HEK293 (cell line): ENCODE data around the gene SPIRE1.

ENCODE experiments used
- CTCF ChIP-seq: fragments of 450-650 bp; formaldehyde crosslinking; IDR thresholded peaks from 2 replicates; pipeline ENCODE4 v1.5.1; 2016; ENCODE audit warnings: missing biosample characterization, missing genetic modification characterization
- GLI4 ChIP-seq: fragments of 450-650 bp; formaldehyde crosslinking; IDR thresholded peaks from 2 replicates; pipeline ENCODE4 v1.5.1; 2016; ENCODE audit warnings: missing biosample characterization, missing genetic modification characterization
- MYNN ChIP-seq: fragments of 450-650 bp; formaldehyde crosslinking; IDR thresholded peaks from 2 replicates; pipeline ENCODE4 v1.5.1; 2016; ENCODE audit warnings: missing biosample characterization, missing genetic modification characterization, borderline replicate concordance
- PATZ1 ChIP-seq: fragments of 450-650 bp; formaldehyde crosslinking; IDR thresholded peaks from 2 replicates; pipeline ENCODE4 v1.5.1; 2016; ENCODE audit warnings: missing biosample characterization, missing genetic modification characterization
- REST ChIP-seq: fragments of 450-650 bp; formaldehyde crosslinking; IDR thresholded peaks from 2 replicates; pipeline ENCODE4 v1.5.1; 2016; ENCODE audit warnings: missing biosample characterization, missing genetic modification characterization
- ZNF121 ChIP-seq: fragments of 450-650 bp; formaldehyde crosslinking; IDR thresholded peaks from 2 replicates; pipeline ENCODE4 v1.5.1; 2016; ENCODE audit warnings: missing biosample characterization, missing genetic modification characterization
- ZNF146 ChIP-seq: fragments of 450-650 bp; formaldehyde crosslinking; IDR thresholded peaks from 2 replicates; pipeline ENCODE4 v1.5.1; 2016; ENCODE audit warnings: missing biosample characterization, missing genetic modification characterization
- ZNF23 ChIP-seq: fragments of 450-650 bp; formaldehyde crosslinking; IDR thresholded peaks from 2 replicates; pipeline ENCODE4 v1.5.1; 2016; ENCODE audit warnings: missing biosample characterization, missing genetic modification characterization, borderline replicate concordance
- ZNF274 ChIP-seq, 2 experiments: fragments of 200-500 bp in 1 of 2; fragments of 450-650 bp in 1 of 2; sonication (Bioruptor generic) in 1 of 2; formaldehyde crosslinking in 1 of 2; IDR thresholded peaks; 2 replicates each; pipeline versions ENCODE4 v1.5.1 to v1.6.1; 2014 to 2016; ENCODE audit warnings: borderline replicate concordance in 1 of 2, inconsistent platforms in 1 of 2, low read length in 1 of 2, missing biosample characterization in 1 of 2, missing genetic modification characterization in 1 of 2
- ZNF324 ChIP-seq: fragments of 450-650 bp; formaldehyde crosslinking; IDR thresholded peaks from 2 replicates; pipeline ENCODE4 v1.5.1; 2016; ENCODE audit warnings: missing biosample characterization, missing genetic modification characterization
- ZNF394 ChIP-seq: fragments of 450-650 bp; formaldehyde crosslinking; IDR thresholded peaks from 2 replicates; pipeline ENCODE4 v1.5.1; 2016; ENCODE audit warnings: missing biosample characterization, missing genetic modification characterization, mild to moderate bottlenecking, moderate library complexity, borderline replicate concordance
- ZNF768 ChIP-seq: fragments of 450-650 bp; formaldehyde crosslinking; IDR thresholded peaks from 2 replicates; pipeline ENCODE4 v1.5.1; 2018; ENCODE audit warnings: missing biosample characterization, mild to moderate bottlenecking, missing genetic modification characterization

DNA sequence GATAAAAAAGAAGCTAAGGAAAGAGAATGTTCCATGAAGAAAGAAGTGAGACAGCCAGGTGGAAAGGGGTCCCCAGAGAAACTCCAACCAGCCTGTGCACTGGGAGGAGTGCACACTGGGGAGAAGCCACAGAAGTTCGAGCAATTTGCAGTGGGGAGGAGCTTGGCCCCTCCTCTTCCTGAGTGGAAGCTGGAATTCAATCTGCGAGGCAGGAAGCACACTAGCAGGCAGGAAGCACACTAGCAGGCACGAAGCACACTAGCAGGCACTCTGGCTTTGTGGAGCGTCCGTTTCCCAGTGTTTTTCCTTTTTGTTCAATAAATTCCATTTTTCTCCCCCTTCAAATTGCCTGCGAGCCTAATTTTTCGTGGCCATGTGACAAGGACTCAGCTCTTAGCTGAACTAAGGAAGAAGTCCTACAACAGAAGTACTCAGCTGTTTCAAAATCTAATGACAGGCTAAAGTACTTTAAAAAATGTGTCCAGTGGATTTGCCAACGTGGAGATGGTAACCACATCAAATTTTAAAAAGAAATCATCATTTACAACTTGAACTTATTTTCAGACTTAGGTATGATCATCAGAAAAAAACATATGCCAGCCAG lies 21.4 kb upstream of the SPIRE1 start:
- no peak for TF ChIP-seq ZNF146 (tag by site-specific recombination)
- no peak for TF ChIP-seq ZNF324 (tag by site-specific recombination)
- no peak for TF ChIP-seq ZNF274 (IDR thresholded peaks at IDR 0.05; ENCODE audit: low read length)
- TF ChIP-seq ZNF274 (tag by site-specific recombination; IDR thresholded peaks at IDR 0.05; ENCODE audit: borderline replicate concordance), result no peak
- TF ChIP-seq GLI4 (tag by site-specific recombination), result no peak
- TF ChIP-seq CTCF (tag by site-specific recombination), result no peak
- no peak for TF ChIP-seq MYNN
- no peak for TF ChIP-seq REST
- no peak for TF ChIP-seq ZNF23 (tag by site-specific recombination)
- no peak for TF ChIP-seq PATZ1 (tag by site-specific recombination)
- no peak for TF ChIP-seq ZNF394 (tag by site-specific recombination)
- no peak for TF ChIP-seq ZNF768 (tag by site-specific recombination)
- no peak for TF ChIP-seq ZNF121 (tag by site-specific recombination)
